Measurements from ENCODE around the gene HNRNPA2B1.
"Not testable (repeated sequence)": the region's sequence is repeated elsewhere in the genome, so short reads cannot be mapped to it uniquely, and the experiment has no call there.

Gene HNRNPA2B1

DNA sequence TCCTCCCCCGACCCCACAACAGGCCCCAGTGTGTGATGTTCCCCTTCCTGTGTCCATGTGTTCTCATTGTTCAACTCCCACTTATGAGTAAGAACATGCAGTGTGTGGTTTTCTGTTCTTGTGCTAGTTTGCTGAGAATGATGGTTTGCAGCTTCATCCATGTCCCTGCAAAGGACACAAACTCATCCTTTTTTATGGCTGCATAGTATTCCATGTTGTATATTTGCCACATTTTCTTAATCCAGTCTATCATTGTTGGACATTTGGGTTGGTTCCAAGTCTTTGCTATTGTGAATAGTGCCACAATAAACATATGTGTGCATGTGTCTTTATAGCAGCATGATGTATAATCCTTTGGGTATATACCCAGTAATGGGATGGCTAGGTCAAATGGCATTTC lies 36.7 kb downstream of the HNRNPA2B1 start:
- not testable (repeated sequence) for DNase-seq

DNA sequence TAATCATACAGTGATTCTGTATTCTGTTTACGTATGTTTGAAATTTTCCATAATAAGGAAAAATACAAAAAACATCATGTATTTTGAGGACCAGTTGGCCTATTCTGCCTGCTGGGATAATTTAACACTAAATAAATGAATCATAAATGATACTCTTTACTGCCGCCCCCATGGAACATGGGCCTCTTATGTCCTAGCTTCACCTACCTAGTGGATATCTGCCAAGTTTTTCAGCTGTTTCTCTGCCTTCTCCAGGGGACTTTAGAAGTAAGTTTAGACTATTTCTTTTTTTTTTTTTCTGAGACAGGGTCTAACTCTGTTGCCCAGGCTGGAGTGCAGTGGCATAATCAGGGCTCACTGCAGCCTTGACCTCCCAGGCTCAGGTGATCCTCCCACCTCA lies 38.1 kb downstream of the HNRNPA2B1 start:
- no peak for DNase-seq

DNA sequence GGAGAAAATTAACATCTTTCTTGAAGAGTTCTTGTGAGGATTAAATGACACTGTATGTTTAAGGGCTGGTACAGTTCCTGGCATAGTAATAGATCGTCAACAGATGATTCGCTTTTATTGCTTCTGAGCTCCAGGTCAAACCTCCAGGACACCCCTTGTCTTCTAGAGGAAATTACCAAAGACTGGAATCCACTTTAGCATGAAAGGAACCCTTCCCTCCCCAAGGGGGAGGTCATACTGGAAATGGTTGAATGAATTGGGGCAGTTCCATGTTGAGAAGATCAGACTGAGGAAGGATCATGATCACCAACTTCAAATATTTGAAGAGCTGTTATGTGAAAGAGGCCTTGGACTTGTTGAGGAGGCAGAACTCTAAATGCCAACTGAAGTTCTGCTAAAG lies 39.6 kb downstream of the HNRNPA2B1 start:
- no peak for DNase-seq

DNA sequence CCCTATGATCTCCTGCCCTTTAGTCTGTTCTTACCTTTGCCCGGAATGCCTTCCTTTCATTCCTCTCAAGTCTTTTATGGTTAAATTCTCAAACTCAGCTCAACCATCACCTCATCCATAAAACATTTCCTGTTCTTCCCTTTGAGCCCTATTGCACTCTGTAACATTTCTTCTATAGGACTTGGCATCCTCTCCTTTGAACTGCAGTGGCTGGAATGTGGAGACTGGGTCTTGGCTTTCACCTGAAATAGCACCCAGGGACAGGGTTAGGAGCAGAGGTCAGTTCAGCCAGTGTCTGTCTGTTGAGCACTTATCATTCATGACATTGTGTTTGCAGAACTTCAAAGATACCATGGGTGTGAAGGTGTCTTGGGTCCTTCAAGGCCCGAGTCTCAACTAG lies 41.3 kb downstream of the HNRNPA2B1 start:
- DNase-seq: peak; percentile 48

DNA sequence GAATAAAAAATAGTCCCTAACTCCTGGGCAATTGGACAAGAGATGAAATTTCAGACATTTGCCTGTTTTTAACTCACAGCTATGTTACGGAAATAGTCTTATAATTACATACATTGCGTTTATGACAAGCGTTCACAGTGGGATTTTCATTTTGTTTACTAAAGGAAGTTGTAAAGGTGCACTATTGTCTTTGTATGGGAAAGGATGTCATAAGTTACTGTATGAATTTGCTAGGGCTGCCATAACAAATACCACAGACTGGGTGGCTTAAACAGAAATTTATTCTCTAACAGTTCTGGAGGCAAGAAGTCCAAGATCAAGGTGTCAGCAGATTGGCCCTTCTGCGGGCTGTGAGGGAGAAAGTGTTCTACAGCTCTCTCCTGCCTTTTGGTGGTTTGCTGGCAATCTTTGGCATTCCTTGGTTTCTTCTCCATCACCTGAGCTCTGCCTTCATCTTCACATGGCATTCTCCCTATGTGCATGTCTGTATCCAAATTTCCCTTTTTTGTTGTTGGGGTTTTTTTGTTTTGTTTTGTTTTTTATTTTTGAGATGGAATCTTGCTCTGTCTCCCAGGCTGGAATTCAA lies 42.9 kb downstream of the HNRNPA2B1 start:
- DNase-seq: no peak

DNA sequence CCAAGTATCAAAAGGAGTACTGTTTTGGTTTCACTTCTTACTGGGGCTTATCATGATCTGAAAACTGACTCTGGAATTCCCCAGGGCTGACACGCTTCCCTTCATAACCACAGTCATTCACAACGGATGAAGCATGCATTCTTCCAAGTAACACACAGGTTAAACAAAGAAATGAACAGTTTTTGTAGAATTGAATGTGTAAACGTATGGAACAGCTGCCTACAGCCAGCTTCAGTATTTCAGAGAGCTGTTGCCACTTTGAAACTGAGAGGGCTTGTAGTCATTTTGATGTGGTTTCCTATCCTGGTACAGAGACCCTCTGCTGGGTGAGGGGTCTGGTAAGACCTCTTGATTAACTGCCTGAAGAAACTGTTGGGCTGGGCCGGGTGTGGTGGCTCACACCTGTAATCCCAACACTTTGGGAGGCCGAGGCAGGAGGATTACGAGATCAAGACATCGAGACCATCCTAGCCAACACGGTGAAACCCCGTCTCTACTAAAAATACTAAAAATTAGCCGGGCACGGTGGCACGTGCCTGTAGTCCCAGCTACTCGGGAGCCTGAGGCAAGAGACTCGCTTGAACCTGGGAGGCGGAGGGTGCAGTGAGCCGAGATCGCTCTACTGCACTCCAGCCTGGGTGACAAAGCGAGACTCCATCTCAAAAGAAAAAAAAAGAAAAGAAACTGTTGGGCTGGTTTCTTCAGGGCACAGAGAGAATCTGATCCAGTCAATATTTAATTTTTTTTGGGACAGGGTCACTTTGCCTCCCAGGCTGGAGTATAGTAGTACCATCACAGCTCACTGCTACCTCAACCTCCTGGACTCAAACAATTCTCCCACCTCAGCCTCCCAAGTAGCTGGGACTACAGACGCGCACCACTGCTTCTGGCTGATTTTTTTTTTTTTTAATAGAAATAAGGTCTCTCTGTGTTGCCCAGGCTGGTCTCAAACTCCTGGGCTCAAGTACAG lies 43.8 kb downstream of the HNRNPA2B1 start:
- DNase-seq: peak; percentile 91

DNA sequence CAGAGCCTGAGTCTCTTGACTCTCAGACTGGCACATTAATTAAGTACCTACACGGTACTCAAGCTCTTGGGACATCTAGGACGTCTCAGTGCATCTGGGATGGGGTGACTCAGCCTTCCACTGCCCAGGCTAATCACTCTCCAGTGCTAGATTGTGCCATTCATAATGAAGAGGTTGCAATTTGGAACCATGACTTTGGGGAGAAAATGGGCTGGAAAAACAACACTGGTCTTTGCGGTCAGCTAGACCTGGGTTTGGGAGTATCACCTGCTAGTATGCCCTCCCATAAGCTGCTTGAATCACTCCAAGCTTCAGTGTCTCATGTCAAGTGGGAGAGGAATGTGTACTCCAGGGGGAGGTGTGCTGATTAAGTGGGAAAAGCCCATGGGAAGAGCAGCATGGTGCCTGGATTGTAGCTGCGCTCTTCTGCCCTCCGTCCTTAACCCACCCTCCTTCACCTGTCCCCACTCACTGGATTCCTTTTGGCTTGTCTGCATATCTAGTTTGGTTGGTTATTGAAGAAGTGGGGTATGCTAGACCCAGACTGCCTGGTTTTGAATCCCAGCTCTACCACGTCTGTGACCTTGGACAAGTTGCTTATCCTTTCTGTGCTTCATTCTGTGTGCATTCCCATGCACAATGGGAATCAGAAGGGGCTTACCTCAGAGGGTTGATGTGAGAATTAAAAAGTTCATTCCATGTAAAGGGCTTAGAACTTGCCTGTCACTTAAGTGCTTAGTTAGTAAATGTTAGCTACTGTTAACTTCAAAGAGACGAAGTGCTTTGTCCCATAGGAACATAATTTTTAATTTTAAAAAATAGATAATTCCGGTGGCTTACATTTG lies 44.8 kb downstream of the HNRNPA2B1 start:
- DNase-seq: peak; percentile 27

DNA sequence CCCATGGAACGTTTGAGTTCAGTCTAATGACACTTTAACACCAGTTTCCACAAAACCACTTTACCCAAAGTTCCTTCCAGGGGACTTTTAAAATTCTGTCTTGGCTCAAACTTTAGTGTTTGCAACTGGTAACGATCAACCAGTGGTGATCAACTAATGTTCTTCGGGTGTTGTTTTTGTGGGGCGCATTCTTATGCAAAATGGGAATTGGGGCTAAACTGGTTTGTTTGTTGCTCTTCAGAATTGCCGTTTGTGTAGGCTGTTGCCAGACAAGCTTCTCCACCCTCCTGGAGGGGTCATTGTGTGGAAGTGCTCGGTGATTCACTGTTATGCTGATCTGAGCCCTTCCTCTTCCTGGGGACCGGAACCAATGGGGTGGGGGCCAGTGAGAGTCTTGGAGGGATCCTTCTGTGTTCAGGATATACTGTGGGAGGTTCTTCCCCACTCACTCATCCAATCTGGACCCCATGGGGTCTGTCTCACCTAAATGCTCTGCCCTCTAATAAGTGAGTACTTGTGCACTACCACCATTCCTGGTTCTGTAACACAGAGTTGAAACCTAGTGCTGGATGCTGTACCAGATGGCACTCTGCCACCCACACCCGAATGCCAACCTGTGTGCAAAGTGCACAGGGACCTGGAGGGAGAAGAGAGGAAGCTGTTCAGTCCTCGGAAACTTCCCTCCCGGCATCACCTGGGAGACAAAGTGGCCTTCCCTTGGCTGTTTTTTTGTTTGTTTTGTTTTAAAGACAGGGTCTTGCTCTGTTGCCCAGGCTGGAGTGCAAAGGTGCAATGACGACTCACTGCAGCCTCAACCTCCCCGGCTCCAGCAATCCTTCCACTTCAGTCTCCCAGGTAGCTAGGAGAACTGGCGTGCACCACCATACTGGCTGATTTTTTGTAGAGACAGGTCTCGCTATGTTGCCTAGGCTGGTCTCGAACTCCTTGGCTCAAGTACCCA lies 46.4 kb downstream of the HNRNPA2B1 start:
- DNase-seq: peak; percentile 17

DNA sequence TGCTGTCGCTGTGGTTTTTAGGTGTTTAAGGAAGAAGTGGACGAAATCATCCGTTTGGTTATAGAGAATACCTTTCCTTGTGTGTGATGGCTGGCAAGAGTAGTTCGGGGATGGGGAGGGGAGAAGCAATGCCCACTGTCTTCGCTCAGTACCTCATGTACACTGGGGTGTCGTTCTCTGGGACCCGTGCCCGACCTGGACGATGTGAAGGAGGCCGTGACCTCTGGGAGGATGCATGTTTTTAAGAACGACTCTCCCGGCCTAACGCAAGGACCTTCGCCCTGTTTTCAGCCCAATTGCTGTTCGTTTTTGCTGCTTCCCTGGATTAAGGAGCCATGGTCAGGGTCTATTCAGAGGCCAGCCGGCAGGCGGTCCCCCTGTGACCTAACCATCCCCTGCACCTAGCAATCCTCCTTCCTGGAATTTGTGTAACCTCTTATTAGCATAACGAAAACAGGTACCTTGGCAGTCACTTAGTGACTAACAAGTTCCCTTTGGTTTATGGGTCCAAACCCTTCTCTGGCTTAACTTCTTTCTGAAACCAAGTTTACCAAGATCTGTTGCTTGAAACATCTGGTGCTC lies 47.2 kb downstream of the HNRNPA2B1 start:
- no peak for DNase-seq

DNA sequence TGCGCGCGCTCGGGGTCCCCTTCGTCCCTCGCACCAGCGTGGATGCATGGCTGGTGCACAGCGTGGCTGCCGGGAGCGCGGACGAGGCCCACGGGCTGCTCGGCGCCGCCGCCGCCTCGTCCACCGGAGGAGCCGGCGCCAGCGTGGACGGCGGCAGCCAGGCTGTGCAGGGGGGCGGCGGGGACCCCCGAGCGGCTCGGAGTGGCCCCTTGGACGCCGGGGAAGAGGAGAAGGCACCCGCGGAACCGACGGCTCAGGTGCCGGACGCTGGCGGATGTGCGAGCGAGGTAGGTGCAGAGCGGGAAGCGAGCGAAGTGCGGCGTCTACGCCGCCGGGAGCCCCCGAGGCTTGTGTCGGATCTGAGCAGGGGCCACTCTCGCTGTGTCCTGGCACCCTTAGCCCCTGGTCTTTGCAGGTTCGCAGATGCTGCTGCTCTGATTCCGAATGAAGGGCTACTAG lies 47.7 kb downstream of the HNRNPA2B1 start:
- not testable (repeated sequence) for DNase-seq

DNA sequence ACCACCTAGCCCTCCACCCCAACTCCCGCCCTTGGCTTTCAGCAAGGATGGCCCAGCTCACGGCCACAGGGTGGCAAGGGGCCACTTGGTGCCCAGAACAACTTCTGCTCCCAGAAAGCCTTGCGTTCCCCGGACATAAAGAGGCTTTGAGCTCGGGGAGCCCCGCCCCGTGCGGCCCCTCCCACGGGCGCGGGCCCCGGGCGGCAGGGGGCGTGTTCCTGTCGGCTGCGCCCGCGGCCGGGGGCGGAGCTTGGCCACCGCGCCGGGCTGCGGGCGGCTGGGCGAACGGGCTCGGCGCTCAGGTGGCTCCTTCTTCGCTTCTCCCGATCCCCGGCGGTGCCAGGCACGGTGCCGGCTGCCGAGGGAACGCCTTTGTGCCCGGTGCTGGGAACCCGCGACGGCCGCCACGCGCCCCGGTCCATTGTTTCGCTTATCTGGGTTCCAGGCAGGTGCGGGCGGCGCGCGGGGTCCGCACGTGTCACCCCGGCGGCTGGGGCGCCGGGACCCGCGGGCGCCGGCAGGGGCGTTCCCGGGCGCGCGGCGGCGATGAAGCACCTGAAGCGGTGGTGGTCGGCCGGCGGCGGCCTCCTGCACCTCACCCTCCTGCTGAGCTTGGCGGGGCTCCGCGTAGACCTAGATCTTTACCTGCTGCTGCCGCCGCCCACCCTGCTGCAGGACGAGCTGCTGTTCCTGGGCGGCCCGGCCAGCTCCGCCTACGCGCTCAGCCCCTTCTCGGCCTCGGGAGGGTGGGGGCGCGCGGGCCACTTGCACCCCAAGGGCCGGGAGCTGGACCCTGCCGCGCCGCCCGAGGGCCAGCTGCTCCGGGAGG lies 48.4 kb downstream of the HNRNPA2B1 start, which contains the start of gene NFE2L3:
Gene NFE2L3 (plus strand): TSS at position 246 of the 829 bp plus-strand sequence. CDS start 301 bp downstream, at position 547.
- DNase-seq: peak; percentile 68

DNA sequence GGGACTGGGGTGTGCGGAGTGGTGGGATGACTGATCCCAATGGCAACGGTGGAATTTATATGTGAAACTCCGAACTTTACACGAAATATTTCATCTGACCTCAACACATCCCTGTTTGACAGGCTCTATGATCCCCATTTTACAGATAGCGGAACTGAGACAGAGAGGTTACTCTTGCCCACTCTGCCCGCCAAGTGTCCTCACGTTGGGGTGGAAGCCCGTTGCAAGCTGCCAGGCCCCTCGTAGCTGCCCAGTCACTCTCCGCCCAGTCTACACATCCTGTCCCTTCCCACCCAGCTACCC lies 48.9 kb downstream of the HNRNPA2B1 start:
- no peak for DNase-seq

DNA sequence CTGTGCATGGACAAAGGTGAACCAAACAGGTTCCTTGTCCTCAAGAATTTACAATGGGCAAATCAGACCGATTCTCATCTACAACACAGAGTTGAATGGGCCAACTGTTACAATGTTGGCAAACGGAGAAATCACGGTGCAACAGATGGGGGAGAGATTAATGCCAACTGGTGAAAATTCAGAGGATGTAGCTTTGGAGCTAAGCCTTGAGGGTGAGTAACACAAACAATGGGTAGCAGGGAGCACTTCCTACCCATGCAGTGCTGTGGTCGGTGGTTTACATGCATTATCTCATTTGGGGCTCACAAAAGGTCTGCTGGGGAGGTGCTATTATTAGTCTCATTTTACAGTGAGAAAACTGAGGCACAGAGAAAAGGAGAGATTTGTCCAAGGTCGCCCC lies 49.5 kb downstream of the HNRNPA2B1 start:
- DNase-seq: no peak

DNA sequence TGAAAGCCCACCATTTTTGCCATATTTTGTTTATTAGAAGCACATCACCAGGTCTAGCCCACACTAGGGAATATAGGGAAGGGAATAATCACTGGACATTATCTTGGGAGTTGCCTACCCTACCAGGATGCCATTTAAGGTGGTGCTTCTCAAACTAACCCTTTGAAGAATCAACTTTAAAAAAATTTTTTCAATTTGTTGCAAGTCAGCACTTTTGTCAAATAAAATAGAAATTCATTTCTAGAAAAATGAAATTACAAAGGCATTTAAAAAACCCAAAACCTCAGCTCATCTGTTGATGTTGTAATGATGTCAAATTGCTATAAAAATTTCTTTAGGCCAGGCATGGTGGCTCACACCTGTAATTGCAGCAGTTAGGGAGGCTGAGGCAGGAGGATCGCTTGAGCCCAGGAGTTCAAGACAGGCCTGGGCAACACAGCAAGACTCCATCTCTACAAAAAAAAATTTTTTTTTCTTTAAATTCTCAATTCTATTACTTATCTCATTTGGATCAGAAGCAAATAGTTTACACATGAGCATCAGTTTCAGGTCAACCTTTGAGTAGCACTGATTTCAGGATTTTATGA lies 51.1 kb downstream of the HNRNPA2B1 start:
- DNase-seq: no peak

DNA sequence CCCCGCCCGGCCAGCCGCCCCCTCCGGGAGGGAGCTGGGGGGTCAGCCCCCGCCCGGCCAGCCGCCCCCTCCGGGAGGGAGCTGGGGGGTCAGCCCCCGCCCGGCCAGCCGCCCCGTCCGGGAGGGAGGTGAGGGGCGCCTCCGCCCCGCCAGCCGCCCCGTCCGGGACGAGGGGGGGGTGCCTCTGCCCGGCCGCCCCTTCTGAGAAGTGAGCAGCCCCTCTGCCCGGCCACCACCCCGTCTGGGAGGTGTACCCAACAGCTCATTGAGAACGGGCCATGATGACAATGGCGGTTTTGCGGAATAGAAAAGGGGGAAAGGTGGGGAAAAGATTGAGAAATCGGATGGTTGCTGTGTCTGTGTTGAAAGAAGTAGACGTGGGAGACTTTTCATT lies 52.2 kb downstream of the HNRNPA2B1 start:
- not testable (repeated sequence) for DNase-seq

DNA sequence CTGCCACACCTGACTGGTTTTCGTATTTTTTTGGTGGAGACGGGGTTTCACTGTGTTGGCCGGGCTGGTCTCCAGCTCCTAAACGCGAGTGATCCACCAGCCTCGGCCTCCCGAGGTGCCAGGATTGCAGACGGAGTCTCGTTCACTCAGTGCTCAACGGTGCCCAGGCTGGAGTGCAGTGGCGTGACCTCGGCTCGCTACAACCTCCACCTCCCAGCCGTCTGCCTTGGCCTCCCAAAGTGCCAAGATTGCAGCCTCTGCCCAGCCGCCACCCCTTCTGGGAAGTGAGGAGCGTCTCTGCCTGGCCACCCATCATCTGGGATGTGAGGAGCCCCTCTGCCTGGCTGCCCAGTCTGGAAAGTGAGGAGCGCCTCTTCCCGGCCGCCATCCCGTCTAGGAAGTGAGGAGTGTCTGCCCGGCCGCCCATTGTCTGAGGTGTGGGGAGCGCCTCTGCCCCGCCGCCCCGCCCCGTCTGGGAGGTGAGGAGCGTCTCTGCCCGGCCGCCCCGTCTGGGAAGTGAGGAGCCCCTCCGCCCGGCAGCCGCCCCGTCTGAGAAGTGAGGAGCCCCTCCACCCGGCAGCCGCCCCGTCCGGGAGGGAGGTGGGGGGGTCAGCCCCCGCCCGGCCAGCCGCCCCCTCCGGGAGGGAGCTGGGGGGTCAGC lies 52.8 kb downstream of the HNRNPA2B1 start:
- not testable (repeated sequence) for DNase-seq

DNA sequence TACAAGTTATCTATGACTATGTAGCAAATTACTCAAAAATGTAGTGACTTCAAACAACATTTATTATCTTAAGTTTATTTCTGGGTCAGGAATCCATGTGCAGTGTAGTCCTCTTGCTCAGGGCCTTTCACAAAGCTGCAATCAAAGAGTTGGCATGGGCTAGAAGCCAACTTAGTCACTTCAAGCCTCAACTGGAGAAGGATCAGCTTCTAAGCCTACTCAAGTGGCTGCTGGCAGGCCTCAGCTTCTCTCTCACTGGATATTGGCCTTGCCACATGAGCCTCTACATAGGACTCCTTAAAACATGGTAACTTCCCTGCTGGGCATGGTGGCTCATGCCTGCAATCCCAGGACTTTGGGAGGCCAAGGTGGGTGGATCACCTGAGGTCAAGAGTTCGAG lies 53.5 kb downstream of the HNRNPA2B1 start:
- no peak for DNase-seq

DNA sequence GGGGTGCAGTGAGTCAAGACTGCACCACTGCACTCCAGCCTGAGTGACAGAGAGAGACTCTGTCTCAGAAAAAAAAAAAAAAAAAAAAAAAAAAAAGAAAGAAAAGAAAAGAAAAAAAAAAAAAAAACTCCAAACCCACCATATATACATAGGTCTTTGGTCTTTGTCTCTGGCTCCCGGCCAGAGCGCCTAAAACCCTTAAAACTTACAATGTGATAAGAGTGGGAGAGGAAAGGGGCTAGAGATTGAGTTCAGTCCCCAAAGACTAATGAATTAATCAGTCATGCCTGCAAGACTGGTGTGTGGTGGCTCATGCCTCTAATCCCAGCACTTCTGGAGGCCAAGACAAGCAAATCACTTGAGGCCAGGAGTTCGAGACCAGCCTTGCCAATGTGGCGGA lies 55.3 kb downstream of the HNRNPA2B1 start:
- DNase-seq: no peak
